ENCODE measurements around the gene PCLO.

GRCh38 chr7:82865856-82866255, 296.8 kb downstream of the PCLO start:
- TF ChIP-seq CTCF (conservative IDR thresholded peaks at IDR 0.05 in 1 of 2, IDR thresholded peaks at IDR 0.05 in 1 of 2; ENCODE audit: extremely low read depth in 1 of 2, insufficient read depth in 1 of 2, low read depth in 1 of 2, low read length in 2 of 2) (no peak), EZH2 (IDR thresholded peaks at IDR 0.05; ENCODE audit: borderline replicate concordance, low read length) (no peak)

All from mammary epithelial cell (primary cell).